Breast epithelium (tissue), 4 donors: ENCODE measurements around the gene COL11A1. TPM values are rescaled to one million over a fixed set of nuclear protein-coding genes. Genes with fewer than 3 reads are reported as not detected.

Experiments used
- DNase-seq, 2 donors: peaks; one replicate each; pipeline ENCODE4 v3.0.0-alpha.2; 2019; ENCODE audit warnings: low spot score in 2 of 2
- H3K27ac ChIP-seq, 2 donors: fragments of 200-600 bp; sonication (generic) in 1 of 2; one replicate each; pipeline ENCODE4 v1.5.1; 2016 to 2019; ENCODE audit warnings: mild to moderate bottlenecking in 1 of 2
- H3K27me3 ChIP-seq, 2 donors: fragments of 200-600 bp; sonication (generic) in 1 of 2; one replicate each; pipeline versions ENCODE4 v1.5.1 to v1.6.0; 2017 to 2019; ENCODE audit warnings: control low read depth in 1 of 2, mild to moderate bottlenecking in 1 of 2
- H3K36me3 ChIP-seq: fragments of 200-600 bp; one replicate; pipeline ENCODE4 v1.5.1; 2019
- H3K4me1 ChIP-seq, 2 donors: fragments of 200-600 bp; sonication (generic); one replicate each; pipeline ENCODE4 v1.5.1; 2016 to 2019; ENCODE audit warnings: control low read depth in 1 of 2
- H3K4me3 ChIP-seq, 3 donors: fragments of 200-600 bp; sonication (generic); 1 replicate in 2 of 3; 2 replicates in 1 of 3; pipeline ENCODE4 v1.5.1; 2016 to 2019; ENCODE audit warnings: mild to moderate bottlenecking in 3 of 3, moderate library complexity in 2 of 3
- H3K9me3 ChIP-seq, 2 donors: fragments of 200-600 bp; sonication (generic) in 1 of 2; one replicate each; pipeline ENCODE4 v1.5.1; 2016 to 2019; ENCODE audit warnings: control low read depth in 1 of 2
- POLR2A ChIP-seq: fragments of 450-650 bp; IDR thresholded peaks from one replicate; pipeline ENCODE4 v1.6.1; 2016; ENCODE audit warnings: antibody characterized with exemption, mild to moderate bottlenecking, moderate library complexity
- POLR2AphosphoS5 ChIP-seq, 3 donors: sonication (generic); formaldehyde crosslinking; IDR thresholded peaks; one replicate each; pipeline ENCODE4 v1.6.1; 2017; ENCODE audit warnings: antibody characterized with exemption in 3 of 3
- intact Hi-C: fragments of 100-400 bp; cut with DNase I; formaldehyde crosslinking; loops from one replicate; pipeline ENCODE4 v1.15.1; 2023; ENCODE audit warnings: low total_unique reads
- total RNA-seq, 3 donors: library from RNA; depleted of rRNA; stranded (reverse); fragments of >200 nt; gene quantifications; one replicate each; pipeline ENCODE4 v1.1.0, GENCODE V29; 2016
- TF ChIP-seq, protein P1 (sequence below), 3 donors: fragments of 450-650 bp; IDR thresholded peaks; one replicate each; pipeline ENCODE4 v1.5.1; 2016 to 2017; ENCODE audit warnings: antibody characterized with exemption in 3 of 3, mild to moderate bottlenecking in 3 of 3, moderate library complexity in 3 of 3

The COL11A1 gene
- total RNA-seq, 3 donors from 2014 or later = 0.48 to 0.98 (median 0.88) TPM

DNA sequence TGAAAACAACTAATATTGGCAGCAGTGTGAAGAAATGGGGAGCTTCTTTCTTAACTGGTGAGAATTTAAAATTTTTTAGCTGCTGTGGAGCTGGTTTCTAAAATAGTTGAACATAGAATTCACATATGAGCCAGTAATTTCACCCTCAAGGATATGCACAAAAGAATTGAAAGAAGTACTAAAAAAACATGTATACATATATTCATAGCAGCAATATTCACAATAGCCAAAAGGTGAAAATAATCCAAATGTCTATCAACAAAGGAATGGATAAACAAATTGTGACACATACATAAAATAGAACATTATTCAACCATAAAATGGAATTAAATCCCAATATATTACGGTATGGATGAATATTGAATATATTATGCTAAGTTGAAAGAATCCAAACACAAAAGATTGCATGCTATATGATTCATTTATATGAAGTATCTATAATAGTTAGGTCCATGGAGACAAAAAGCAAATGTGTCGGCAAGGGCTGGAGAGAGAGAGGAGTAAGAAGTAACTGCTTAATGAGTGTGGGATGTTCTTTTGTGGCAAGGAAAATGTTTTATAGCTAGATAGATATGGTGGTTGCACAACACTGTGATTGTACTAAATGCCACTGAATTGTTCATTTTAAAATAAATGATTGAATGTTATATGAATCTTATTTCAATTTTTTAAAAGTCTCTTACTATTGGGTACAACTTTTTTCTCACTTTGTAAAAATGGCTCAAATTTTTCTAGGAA is 14.8 kb upstream of the COL11A1 start:
- intact Hi-C loops = no loop called here
- H3K27ac ChIP-seq = no peak overlapping the region
- no peaks in the 10 kb centered on the region for H3K36me3 ChIP-seq
- no peaks in the 10 kb centered on the region for H3K4me1 ChIP-seq
- no peaks in the 10 kb centered on the region for H3K9me3 ChIP-seq
- no peak for DNase-seq
- no peak overlapping the region for H3K4me3 ChIP-seq
- no peaks in the 10 kb centered on the region for H3K27me3 ChIP-seq
- no peak for TF ChIP-seq POLR2A
- TF ChIP-seq, protein P1, sequence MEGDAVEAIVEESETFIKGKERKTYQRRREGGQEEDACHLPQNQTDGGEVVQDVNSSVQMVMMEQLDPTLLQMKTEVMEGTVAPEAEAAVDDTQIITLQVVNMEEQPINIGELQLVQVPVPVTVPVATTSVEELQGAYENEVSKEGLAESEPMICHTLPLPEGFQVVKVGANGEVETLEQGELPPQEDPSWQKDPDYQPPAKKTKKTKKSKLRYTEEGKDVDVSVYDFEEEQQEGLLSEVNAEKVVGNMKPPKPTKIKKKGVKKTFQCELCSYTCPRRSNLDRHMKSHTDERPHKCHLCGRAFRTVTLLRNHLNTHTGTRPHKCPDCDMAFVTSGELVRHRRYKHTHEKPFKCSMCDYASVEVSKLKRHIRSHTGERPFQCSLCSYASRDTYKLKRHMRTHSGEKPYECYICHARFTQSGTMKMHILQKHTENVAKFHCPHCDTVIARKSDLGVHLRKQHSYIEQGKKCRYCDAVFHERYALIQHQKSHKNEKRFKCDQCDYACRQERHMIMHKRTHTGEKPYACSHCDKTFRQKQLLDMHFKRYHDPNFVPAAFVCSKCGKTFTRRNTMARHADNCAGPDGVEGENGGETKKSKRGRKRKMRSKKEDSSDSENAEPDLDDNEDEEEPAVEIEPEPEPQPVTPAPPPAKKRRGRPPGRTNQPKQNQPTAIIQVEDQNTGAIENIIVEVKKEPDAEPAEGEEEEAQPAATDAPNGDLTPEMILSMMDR (IDR thresholded peaks at IDR 0.05) = no peak
- no peak for TF ChIP-seq POLR2AphosphoS5 (IDR thresholded peaks at IDR 0.05)

DNA sequence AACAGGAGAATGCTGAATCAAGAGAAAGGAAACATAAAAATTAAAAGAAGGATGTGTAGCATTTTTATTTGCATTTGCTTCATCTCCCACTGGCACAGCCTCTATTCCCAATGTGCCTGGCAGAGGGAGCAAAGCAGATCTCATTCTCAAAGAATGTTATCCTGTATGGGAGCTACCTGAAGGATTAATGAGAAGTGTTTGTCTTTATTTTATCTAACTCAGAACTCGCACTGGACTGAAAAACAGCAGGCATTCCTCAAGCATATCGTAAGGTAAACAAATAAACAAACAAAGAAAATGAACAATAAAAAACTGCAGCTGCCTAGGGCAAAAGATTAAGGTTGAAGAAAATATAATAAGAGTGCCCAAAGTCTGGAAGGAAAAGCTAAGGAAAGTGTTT is 12.7 kb upstream of the COL11A1 start:
- TF ChIP-seq POLR2A = no peak
- TF ChIP-seq POLR2AphosphoS5 (IDR thresholded peaks at IDR 0.05) = no peak
- TF ChIP-seq, protein P1 (IDR thresholded peaks at IDR 0.05) = no peak
- no peak overlapping the region for H3K27ac ChIP-seq
- H3K9me3 ChIP-seq = no peaks in the 10 kb centered on the region
- H3K36me3 ChIP-seq = no peaks in the 10 kb centered on the region
- intact Hi-C loops = no loop called here
- DNase-seq = no peak
- H3K4me1 ChIP-seq = no peaks in the 10 kb centered on the region
- H3K27me3 ChIP-seq = no peaks in the 10 kb centered on the region
- no peak overlapping the region for H3K4me3 ChIP-seq

DNA sequence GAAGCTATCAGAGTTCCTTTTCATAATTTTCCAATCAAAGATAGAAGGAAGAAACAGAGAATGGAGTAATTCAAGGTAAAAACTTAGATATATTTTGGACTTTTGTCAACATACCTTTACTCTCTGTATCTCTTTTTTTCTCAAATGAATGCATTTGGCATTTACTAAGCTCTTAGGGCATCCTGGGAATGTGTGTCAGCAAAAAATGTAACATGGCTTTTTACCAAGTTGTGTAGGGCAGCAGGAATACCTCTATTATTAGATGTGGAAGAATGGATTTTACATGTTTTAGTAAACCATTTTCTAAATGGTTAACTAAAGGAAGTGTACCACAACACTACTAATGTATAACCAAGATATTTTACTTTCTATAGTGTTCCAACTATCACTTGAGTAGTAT is 4.2 kb upstream of the COL11A1 start:
- DNase-seq = no peak
- intact Hi-C loops = no loop called here

DNA sequence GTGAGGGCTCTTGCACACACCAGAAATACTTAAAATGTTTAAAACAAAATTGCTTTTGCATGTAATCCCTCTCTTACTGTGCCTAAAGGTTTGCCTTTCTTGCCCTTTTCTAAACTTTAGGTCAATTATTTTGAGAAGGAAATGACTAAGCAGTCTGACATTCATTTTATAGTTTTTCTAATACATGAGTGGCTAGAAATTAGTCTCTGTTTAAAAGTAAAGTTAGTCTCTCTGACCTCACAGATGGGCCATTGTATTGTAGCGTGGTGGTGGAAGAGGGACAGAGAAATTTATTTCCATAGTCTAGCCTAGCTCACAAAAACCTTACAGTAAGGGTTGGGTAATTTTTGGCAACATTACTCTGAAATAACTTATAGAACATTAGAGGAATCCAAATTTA is 3.6 kb upstream of the COL11A1 start:
- Histone ChIP-seq H3K27ac (no peak overlapping the region), H3K36me3 (no peaks in the 10 kb centered on the region), H3K27me3 (peaks cover 0 to 4% of the 10 kb centered on the region in 2 donors), H3K4me1 (no peaks in the 10 kb centered on the region), H3K9me3 (no peaks in the 10 kb centered on the region), H3K4me3 (no peak overlapping the region)
- no peak for DNase-seq
- intact Hi-C loops = no loop called here
- TF ChIP-seq POLR2A (no peak), POLR2AphosphoS5 (IDR thresholded peaks at IDR 0.05) (no peak)
- TF ChIP-seq, protein P1 (IDR thresholded peaks at IDR 0.05) = no peak

More for the DNA sequence above, 4.2 kb upstream of the COL11A1 start:
- TF ChIP-seq POLR2AphosphoS5 (IDR thresholded peaks at IDR 0.05) (no peak), POLR2A (no peak)
- TF ChIP-seq, protein P1 (IDR thresholded peaks at IDR 0.05) = no peak
- Histone ChIP-seq H3K27ac (no peak overlapping the region), H3K4me3 (no peak overlapping the region), H3K27me3 (peaks cover 0 to 4% of the 10 kb centered on the region in 2 donors), H3K9me3 (no peaks in the 10 kb centered on the region), H3K36me3 (no peaks in the 10 kb centered on the region), H3K4me1 (no peaks in the 10 kb centered on the region)

DNA sequence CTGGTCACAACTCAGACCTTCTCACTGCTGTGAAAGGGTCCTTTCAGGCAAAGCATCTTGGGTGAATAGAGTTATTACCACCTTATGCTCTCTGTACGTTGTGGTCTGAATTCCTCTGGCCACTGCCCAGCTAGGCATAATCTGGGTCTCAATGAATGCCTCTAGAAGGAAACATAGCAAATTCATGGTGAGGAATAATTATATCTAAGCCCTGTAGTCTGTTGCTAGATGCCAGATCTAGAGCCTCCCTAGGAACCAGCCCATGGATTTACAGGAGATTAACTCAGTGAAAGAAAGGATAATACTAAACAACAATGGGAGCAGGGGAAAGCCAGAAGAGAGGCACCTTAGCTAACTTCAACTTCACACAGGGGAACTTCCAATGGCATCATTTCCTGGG is 2.4 kb upstream of the COL11A1 start:
- no peak for DNase-seq
- TF ChIP-seq, protein P1 (IDR thresholded peaks at IDR 0.05) = no peak
- TF ChIP-seq POLR2A = no peak
- TF ChIP-seq POLR2AphosphoS5 (IDR thresholded peaks at IDR 0.05) = no peak
- Histone ChIP-seq H3K4me1 (no peaks in the 10 kb centered on the region), H3K4me3 (no peak overlapping the region), H3K27me3 (peaks cover 0 to 4% of the 10 kb centered on the region in 2 donors), H3K9me3 (no peaks in the 10 kb centered on the region), H3K27ac (no peak overlapping the region), H3K36me3 (no peaks in the 10 kb centered on the region)
- intact Hi-C loops = no loop called here
